AG04449 (cell line): ENCODE measurements around the gene CSTPP1.

Source experiments
- CTCF ChIA-PET: fragments of 350-600 bp; formaldehyde crosslinking; extraction: SDS; loops from one replicate; lab custom pipeline; 2021; ENCODE audit warnings: antibody characterized with exemption; lab: Yijun Ruan, JAX
- POLR2A ChIA-PET: fragments of 400-600, 350-600 bp; formaldehyde crosslinking; extraction: SDS; loops from one replicate; lab custom pipeline; 2020; ENCODE audit warnings: antibody characterized with exemption, inconsistent platforms; lab: Yijun Ruan, JAX
- DNase-seq: peaks from one replicate; pipeline ENCODE4 v3.0.0-alpha.2; 2010; ENCODE audit warnings: low read depth, low spot score
- H3K4me3 ChIP-seq: 2 replicates; pipeline ENCODE4 v1.5.1; 2011; ENCODE audit warnings: low read depth, mild to moderate bottlenecking, control low read depth, low read length
- TF ChIP-seq, protein P1 (sequence below): IDR thresholded peaks from one replicate; pipeline ENCODE4 v1.5.1; 2011; ENCODE audit warnings: mild to moderate bottlenecking, moderate library complexity, low read length, control low read depth, inconsistent platforms; ENCODE audit not compliant: insufficient read depth; ENCODE audit errors: missing control alignments

Gene CSTPP1

DNA sequence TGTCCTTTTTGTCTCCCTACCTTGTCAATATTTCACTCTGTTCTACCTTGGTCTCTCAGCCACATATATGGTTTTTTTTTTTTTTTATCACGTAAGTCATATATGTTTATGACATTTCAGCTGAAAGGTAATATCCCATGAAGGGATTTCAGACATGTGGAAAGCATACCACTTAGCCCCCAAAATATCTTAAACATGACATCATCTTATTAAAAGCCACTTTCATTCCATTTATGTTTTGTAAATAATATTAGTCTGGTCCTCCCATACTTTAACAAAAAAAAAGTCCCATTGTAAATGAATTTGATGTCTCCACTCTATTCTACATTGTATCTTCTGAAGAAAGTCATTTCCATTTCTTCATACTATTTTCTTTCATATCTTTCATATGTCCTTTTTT, 85.4 kb downstream of the CSTPP1 start:
- ChIA-PET POLR2A (no interaction called here), CTCF (interaction anchor here (1.0 to 1.2 kb wide), 2 partner anchors 9 to 131 kb away, joined by 4 read pairs; no protein-coding TSS in a partner anchor)
- no peak overlapping the region for H3K4me3 ChIP-seq
- DNase-seq = no peak
- TF ChIP-seq, protein P1, sequence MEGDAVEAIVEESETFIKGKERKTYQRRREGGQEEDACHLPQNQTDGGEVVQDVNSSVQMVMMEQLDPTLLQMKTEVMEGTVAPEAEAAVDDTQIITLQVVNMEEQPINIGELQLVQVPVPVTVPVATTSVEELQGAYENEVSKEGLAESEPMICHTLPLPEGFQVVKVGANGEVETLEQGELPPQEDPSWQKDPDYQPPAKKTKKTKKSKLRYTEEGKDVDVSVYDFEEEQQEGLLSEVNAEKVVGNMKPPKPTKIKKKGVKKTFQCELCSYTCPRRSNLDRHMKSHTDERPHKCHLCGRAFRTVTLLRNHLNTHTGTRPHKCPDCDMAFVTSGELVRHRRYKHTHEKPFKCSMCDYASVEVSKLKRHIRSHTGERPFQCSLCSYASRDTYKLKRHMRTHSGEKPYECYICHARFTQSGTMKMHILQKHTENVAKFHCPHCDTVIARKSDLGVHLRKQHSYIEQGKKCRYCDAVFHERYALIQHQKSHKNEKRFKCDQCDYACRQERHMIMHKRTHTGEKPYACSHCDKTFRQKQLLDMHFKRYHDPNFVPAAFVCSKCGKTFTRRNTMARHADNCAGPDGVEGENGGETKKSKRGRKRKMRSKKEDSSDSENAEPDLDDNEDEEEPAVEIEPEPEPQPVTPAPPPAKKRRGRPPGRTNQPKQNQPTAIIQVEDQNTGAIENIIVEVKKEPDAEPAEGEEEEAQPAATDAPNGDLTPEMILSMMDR = no peak

DNA sequence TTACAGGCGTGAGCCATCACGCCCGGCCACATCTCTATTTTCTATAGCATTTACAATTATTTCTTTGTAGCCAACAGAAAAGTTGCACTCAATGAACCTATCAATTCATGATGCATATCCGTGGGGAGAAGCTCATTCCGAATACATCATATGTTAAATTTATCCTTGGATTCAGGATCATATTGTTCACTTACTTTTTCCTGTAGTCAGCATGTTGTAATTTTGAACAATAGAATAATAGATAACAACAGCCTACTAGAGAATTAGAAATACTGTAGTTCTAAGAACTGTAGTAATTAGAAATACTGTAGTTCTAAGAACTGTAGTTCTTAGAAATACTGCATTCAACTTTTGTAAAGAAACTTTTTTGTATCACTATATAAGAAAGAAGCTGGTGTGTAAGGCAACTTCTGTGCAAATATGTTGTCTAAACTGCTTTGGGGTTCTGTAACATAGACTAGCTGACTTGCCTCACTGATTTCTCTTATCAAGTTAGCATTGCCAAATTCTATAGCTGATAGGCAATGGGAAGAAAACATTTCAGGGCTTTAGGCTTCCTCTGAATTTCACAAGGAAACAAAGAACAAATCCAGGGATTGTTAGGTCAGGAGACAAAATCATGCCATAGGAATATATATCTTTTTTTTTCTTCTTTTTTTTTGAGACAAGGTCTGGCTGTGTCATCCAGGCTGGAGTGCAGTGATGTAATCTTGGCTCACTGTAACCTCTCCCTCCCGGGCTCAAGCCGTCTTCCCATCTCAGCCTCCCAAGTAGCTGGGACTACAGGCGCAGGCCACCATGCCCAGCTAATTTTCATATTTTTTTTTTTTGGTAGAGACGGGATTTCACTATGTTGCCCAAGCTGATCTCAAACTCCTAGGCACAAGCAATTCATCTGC, 91.9 kb downstream of the CSTPP1 start:
- no peak for DNase-seq
- ChIA-PET POLR2A (no interaction called here), CTCF (no interaction called here)
- H3K4me3 ChIP-seq = no peak overlapping the region
- TF ChIP-seq, protein P1 = no peak

DNA sequence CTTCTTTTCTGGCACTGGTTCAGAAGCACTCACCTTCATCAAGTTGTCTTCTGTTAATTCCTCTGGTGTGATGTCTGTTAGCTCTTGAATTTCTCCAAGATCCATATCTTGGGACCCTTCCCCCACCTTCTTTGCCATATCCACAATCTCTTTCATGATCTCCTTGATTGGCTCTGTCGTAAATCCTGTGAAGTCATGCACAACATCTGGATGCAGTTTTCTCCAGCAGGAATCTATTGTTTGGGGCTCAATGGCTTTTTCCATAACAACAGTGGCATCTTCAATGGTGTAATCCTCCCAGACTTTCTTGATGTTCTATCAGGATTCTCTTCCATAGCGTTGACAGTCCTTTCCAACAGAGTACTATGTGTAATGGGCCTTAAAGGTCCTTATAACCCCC, 96.9 kb downstream of the CSTPP1 start:
- no peak for DNase-seq
- ChIA-PET CTCF (no interaction called here), POLR2A (no interaction called here)
- TF ChIP-seq, protein P1 = no peak
- H3K4me3 ChIP-seq = no peak overlapping the region

DNA sequence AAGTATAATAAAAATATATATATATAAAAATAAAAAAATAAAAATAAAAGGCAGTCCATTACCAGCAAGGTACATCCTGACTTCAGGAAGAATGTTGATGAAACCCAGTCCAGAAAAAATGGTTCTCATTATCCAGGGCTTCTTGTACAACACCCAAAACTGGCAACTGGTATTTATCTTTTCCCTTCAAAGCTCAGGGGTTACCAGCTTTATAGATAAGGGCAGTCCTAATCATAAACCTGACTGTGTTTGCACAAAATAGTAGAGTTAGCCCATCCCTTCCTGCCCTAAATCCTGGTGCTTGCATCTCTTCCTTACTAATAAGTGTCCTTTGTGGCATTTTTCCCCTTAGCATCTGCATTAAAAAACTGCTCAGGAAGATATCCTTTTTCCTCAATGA, 97.5 kb downstream of the CSTPP1 start:
- POLR2A ChIA-PET = no interaction called here
- no peak for DNase-seq
- CTCF ChIA-PET = no interaction called here
- no peak overlapping the region for H3K4me3 ChIP-seq
- TF ChIP-seq, protein P1 = no peak

DNA sequence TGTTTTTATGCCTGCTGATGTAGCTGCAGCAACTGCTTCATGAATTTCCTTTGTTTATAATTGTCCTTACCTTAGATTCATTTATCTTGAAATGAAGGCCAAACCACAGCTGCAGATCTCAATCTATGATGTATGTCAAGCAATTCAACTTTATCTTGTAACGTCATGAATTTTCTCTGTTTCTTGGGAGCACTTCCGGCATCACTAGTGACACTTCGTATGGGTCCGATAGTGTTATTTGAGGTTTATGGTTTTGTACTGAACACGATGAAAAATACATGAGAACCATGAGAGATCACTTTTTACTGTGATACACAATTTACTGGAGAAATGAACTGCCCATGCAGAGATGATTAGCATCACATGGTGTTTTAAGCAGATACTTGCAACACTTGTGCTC, 98.5 kb downstream of the CSTPP1 start:
- TF ChIP-seq, protein P1 = no peak
- ChIA-PET POLR2A (no interaction called here), CTCF (no interaction called here)
- no peak for DNase-seq
- H3K4me3 ChIP-seq = no peak overlapping the region

DNA sequence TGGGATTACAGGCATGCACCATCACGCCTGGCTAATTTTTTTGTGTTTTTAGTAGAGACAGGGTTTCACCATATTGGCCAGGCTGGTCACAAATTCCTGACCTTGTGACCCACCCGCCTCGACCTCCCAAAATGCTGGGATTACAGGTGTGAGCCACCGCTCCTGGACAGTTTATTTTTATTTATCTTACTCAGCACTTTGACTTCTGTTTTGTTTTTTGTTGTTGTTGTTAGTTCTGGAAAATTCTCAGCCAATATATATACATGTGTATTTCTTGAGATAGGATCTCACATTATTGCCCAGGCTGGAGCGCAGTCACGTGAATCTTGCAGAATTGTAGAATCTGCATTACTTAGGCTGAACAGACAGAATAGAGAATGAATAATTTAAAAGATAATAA, 107.6 kb downstream of the CSTPP1 start:
- TF ChIP-seq, protein P1 = no peak
- POLR2A ChIA-PET = no interaction called here
- DNase-seq = no peak
- H3K4me3 ChIP-seq = no peak overlapping the region
- CTCF ChIA-PET = interaction anchor here (1.1 kb wide), 1 partner anchor 9 kb away, joined by 3 read pairs; no protein-coding TSS in a partner anchor
